ENCODE measurements around the gene TARS2. TPM values are rescaled to one million over a fixed set of nuclear protein-coding genes. Genes with fewer than 3 reads are reported as not detected.
A peak's percentile ranks its signal among the peaks of the same experiment; 100 is the strongest.

The TARS2 gene
- total and polyA plus RNA-seq, 5 experiments from 2014 or later: 23.9 to 41.8 (median 34.8) TPM

DNA sequence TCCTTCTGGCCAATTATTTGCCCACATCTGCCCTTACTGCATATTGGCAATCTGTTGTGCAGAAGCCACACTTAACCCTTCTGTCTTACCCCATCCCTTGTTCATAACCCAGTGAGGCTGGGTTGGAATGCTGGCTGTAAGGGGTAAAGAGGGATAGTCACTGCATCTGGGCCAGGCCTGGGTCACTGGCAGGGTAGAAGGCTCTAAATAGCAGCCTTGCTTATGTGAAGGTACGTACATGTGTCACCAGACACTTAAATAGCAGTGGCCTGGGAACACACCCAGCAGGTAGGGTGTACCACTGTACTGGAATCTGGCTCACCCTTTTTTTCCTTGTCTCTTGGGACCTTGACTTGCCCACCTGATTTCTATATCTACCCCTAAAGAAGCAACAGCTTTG lies 9.9 kb upstream of the TARS2 start:
- Mint-ChIP-seq H3K27ac (peak overlapping the region; percentile 22 to 86 (median 67)), H3K27me3 (no peaks in the 10 kb centered on the region), H3K4me3 (no peak overlapping the region), H3K36me3 (peaks cover 0 to 13% (median 3%) of the 10 kb centered on the region in 3 donors), H3K9me3 (no peaks in the 10 kb centered on the region), H3K4me1 (peaks cover 5 to 17% (median 9%) of the 10 kb centered on the region in 4 donors)
- DNase-seq: no peak
- ATAC-seq: peak; percentile 22
- POLR2A ChIA-PET: no interaction called here

DNA sequence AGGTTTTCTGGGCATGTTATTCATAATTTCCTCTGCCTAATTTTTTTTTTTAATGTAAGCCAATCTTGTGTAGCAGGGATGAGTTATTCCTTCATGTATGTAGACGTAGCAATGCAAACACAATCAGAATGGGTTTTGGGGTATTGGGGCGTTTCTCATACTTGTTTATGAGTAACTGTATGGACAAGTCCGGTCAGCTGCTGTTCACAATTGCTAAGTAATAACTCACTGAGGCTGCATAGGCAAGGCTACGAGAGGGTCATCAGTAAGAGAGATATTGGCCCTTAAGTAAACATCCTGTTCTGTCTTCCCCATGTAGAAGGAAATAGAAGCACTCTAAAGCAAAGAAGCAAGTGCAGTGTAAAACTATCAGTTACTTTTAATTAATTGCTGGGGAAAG lies 9.5 kb upstream of the TARS2 start:
- Mint-ChIP-seq H3K27ac (peak overlapping the region; percentile 13 to 86 (median 67)), H3K9me3 (no peaks in the 10 kb centered on the region), H3K27me3 (no peaks in the 10 kb centered on the region), H3K4me3 (no peak overlapping the region), H3K36me3 (peaks cover 0 to 9% (median 0%) of the 10 kb centered on the region in 3 donors), H3K4me1 (peaks cover 5 to 17% (median 9%) of the 10 kb centered on the region in 4 donors)
- DNase-seq (no peak), ATAC-seq (peak; percentile 10 to 19)
- POLR2A ChIA-PET: no interaction called here

DNA sequence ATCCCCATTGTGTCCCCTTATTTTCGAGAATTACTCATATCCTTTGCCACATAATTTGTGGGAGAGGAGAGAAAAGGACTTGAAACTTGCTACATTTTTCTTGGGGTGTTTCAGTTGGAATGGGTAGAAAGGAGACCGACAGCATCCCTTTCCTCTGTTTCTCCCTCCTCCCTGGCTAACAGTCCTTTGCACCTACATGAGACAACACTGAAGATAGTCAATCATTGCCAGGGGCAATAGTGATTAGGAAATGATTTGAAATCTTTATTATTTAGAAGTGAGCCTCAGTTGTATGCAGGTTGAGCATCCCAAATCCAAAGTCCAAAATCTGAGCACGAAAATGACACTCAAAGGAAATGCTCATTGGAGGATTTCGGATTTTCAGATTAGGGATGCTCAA lies 7.8 kb upstream of the TARS2 start:
- POLR2A ChIA-PET: interaction anchor here (0.7 kb wide), 1 partner anchor 268 kb away, joined by 3 read pairs; no protein-coding TSS in a partner anchor
- H3K27me3 Mint-ChIP-seq: no peaks in the 10 kb centered on the region
- H3K4me3 Mint-ChIP-seq: no peak overlapping the region
- H3K27ac Mint-ChIP-seq: peak overlapping the region in 6 of 10 donors; percentile 21 to 83 (median 46)
- no peaks in the 10 kb centered on the region for H3K9me3 Mint-ChIP-seq
- H3K36me3 Mint-ChIP-seq: peaks cover 0 to 3% (median 0%) of the 10 kb centered on the region in 3 donors
- ATAC-seq (no peak), DNase-seq (no peak)
- H3K4me1 Mint-ChIP-seq: peaks cover 5 to 17% (median 9%) of the 10 kb centered on the region in 4 donors

DNA sequence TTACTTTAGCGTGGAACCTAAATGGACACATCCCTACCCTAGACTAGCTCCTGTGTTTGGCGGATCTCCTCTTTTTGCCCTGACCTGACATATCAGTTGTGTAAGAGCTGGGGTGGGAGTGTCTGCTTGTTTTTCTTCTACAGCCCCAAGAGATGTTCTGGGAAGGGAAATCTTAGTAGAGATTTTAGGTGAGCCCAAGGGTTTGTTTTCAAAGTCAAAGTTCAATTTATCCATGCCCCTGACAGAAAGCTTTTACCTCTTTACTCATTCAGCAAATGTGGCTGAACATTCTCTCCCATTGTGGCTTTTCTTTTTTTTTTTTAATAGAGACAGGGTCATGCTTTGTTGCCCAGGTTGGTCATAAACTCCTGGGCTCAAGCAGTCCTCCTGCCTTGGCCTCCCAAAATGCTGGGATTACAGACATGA lies 7.3 kb upstream of the TARS2 start:
- DNase-seq (no peak), ATAC-seq (no peak)
- Mint-ChIP-seq H3K9me3 (no peaks in the 10 kb centered on the region), H3K4me1 (peaks cover 5 to 17% (median 9%) of the 10 kb centered on the region in 4 donors), H3K27ac (peak overlapping the region in 6 of 10 donors; percentile 13 to 75 (median 49)), H3K4me3 (no peak overlapping the region), H3K36me3 (peaks cover 0 to 2% (median 0%) of the 10 kb centered on the region in 3 donors), H3K27me3 (no peaks in the 10 kb centered on the region)
- POLR2A ChIA-PET: interaction anchor here (0.7 kb wide), 1 partner anchor 268 kb away, joined by 3 read pairs; no protein-coding TSS in a partner anchor

DNA sequence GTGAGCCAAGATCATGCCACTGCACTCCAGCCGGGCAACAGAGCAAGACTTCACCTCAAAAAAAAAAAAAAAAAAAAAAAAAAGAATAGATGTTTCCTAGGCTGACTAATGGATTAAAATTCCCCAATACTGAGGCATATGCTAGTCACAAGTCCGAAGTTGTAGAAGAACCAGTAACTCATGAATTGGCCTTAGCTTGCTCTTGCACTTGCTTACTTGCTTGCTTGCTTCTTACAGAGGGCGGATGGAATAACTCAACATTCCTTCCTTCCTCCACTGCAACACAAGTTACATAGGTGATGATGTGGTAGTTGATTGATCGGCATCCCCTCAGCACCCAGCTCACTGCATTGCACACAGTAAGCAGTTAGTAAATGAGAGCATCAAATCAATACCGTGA lies 2.8 kb upstream of the TARS2 start:
- no peak for ATAC-seq
- no peaks in the 10 kb centered on the region for H3K9me3 Mint-ChIP-seq
- POLR2A ChIA-PET: interaction anchor here (1.0 kb wide), 1 partner anchor 20 kb away, joined by 5 read pairs; no protein-coding TSS in a partner anchor
- H3K4me3 Mint-ChIP-seq: no peak overlapping the region
- peaks cover 8 to 23% (median 21%) of the 10 kb centered on the region in 4 donors for H3K4me1 Mint-ChIP-seq
- no peak overlapping the region for H3K27ac Mint-ChIP-seq
- no peak for DNase-seq
- peaks cover 0 to 9% (median 7%) of the 10 kb centered on the region in 3 donors for H3K36me3 Mint-ChIP-seq
- no peaks in the 10 kb centered on the region for H3K27me3 Mint-ChIP-seq

- POLR2A ChIA-PET: no interaction called here
- peaks cover 8 to 23% (median 21%) of the 10 kb centered on the region in 4 donors for H3K4me1 Mint-ChIP-seq
- ATAC-seq (no peak), DNase-seq (no peak)
- no peaks in the 10 kb centered on the region for H3K9me3 Mint-ChIP-seq
- H3K27ac Mint-ChIP-seq: peak overlapping the region in 3 of 10 donors; percentile 3 to 44 (median 35)
- no peaks in the 10 kb centered on the region for H3K27me3 Mint-ChIP-seq
- H3K36me3 Mint-ChIP-seq: peaks cover 0 to 9% (median 7%) of the 10 kb centered on the region in 3 donors
- H3K4me3 Mint-ChIP-seq: peak overlapping the region in 5 of 10 donors; percentile 3 to 71 (median 38)
Observed at GRCh38 chr1:150484861-150485260, 2.4 kb upstream of the TARS2 start.

DNA sequence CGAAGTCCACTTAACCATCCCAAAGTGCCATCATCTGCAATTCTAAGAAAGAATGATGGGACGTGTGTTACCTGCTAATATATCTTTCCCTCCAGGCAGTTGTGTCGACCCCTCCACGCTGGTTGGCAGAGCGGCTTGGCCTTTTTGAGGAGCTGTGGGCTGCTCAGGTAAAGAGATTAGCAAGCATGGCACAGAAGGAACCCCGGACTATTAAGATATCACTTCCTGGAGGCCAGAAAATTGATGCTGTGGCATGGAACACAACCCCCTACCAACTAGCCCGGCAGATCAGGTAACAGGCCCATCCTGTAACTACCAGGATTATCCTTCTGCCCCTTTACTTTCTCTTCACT lies 520 bp downstream of the TARS2 start:
- Mint-ChIP-seq H3K27ac (peak overlapping the region; percentile 96 to 100 (median 99)), H3K27me3 (no peaks in the 10 kb centered on the region), H3K4me1 (peaks cover 8 to 23% (median 20%) of the 10 kb centered on the region in 4 donors), H3K36me3 (peaks cover 0 to 36% (median 20%) of the 10 kb centered on the region in 3 donors), H3K4me3 (peak overlapping the region; percentile 90 to 100 (median 100)), H3K9me3 (no peaks in the 10 kb centered on the region)
- POLR2A ChIA-PET: interaction anchor here (0.5 to 2.8 kb wide), 17 partner anchors 11 to 794 kb away, joined by 3 to 17 read pairs (median 5); partner anchors contain the start of genes ENSA, FALEC, MCL1 and OTUD7B
- ATAC-seq (no peak), DNase-seq (no peak)

GRCh38 chr1:150493175-150493574 lies 6.0 kb downstream of the TARS2 start:
- H3K27me3 Mint-ChIP-seq: no peaks in the 10 kb centered on the region
- no peak overlapping the region for H3K4me3 Mint-ChIP-seq
- no peak overlapping the region for H3K27ac Mint-ChIP-seq
- ATAC-seq: no peak
- no peaks in the 10 kb centered on the region for H3K9me3 Mint-ChIP-seq
- POLR2A ChIA-PET: interaction anchor here (0.6 kb wide), 1 partner anchor 108 kb away, joined by 3 read pairs; no protein-coding TSS in a partner anchor
- DNase-seq: no peak
- peaks cover 6 to 10% (median 8%) of the 10 kb centered on the region in 4 donors for H3K4me1 Mint-ChIP-seq
- H3K36me3 Mint-ChIP-seq: peaks cover 0 to 80% (median 25%) of the 10 kb centered on the region in 3 donors

- Mint-ChIP-seq H3K9me3 (no peaks in the 10 kb centered on the region), H3K27me3 (no peaks in the 10 kb centered on the region), H3K4me1 (peaks cover 0 to 9% (median 1%) of the 10 kb centered on the region in 4 donors), H3K36me3 (peaks cover 0 to 77% (median 10%) of the 10 kb centered on the region in 3 donors), H3K27ac (no peak overlapping the region), H3K4me3 (no peak overlapping the region)
- DNase-seq (no peak), ATAC-seq (no peak)
- POLR2A ChIA-PET: interaction anchor here (1.9 kb wide), 1 partner anchor 10 kb away, joined by 6 read pairs; the partner anchor contains the start of gene TARS2
Observed at GRCh38 chr1:150498342-150498741, 11.1 kb downstream of the TARS2 start.

DNA sequence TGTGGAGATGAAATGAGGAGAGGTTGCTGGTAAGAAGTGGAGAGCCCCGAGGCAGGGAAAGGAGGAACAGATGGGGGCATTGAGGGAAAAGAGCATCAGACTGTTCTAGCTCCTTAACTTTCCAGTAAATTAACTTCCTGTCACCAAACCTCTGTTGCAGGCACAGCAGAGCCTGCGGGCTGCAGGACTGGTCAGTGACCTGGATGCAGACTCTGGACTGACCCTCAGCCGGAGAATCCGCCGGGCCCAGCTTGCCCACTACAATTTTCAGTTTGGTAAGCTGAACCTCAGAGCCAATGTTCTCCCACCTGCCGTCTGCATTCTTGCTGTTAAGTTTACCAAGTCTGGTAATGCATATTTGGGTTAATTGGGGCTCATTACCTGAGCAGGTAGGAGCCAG lies 18.2 kb downstream of the TARS2 start:
- no peak overlapping the region for H3K4me3 Mint-ChIP-seq
- no peak overlapping the region for H3K27ac Mint-ChIP-seq
- H3K4me1 Mint-ChIP-seq: peaks cover 0 to 4% (median 2%) of the 10 kb centered on the region in 4 donors
- ATAC-seq (no peak), DNase-seq (no peak)
- no peaks in the 10 kb centered on the region for H3K9me3 Mint-ChIP-seq
- H3K36me3 Mint-ChIP-seq: peaks cover 0 to 60% (median 15%) of the 10 kb centered on the region in 3 donors
- POLR2A ChIA-PET: interaction anchor here (1.7 kb wide), 1 partner anchor 11 kb away, joined by 7 read pairs; no protein-coding TSS in a partner anchor
- H3K27me3 Mint-ChIP-seq: no peaks in the 10 kb centered on the region

GRCh38 chr1:150507912-150508864 lies 21.0 kb downstream of the TARS2 start, which contains the start of gene ECM1:
Gene ECM1 (plus strand): TSS chr1:150508109. CDS start chr1:150508210, 101 bp downstream.
- H3K4me1 Mint-ChIP-seq: peaks cover 0 to 2% (median under 1%) of the 10 kb centered on the region in 4 donors
- no peaks in the 10 kb centered on the region for H3K9me3 Mint-ChIP-seq
- H3K27me3 Mint-ChIP-seq: no peaks in the 10 kb centered on the region
- ATAC-seq (no peak), DNase-seq (no peak)
- H3K27ac Mint-ChIP-seq: peak within 1 kb of the TSS in 3 of 10 donors; percentile 1 to 43 (median 39)
- H3K4me3 Mint-ChIP-seq: no peak within 1 kb of the TSS
- POLR2A ChIA-PET: no interaction called here
- peaks cover 0 to 42% (median 14%) of the 10 kb centered on the region in 3 donors for H3K36me3 Mint-ChIP-seq

- Mint-ChIP-seq H3K36me3 (peaks cover 0 to 36% (median 14%) of the 10 kb centered on the region in 3 donors), H3K4me1 (peaks cover 0 to 2% (median under 1%) of the 10 kb centered on the region in 4 donors), H3K9me3 (no peaks in the 10 kb centered on the region), H3K4me3 (no peak overlapping the region), H3K27me3 (no peaks in the 10 kb centered on the region), H3K27ac (peak overlapping the region in 1 of 10 donors; percentile 43)
- DNase-seq (no peak), ATAC-seq (no peak)
- POLR2A ChIA-PET: no interaction called here
Observed at GRCh38 chr1:150508982-150509381, 21.8 kb downstream of the TARS2 start.
